Muscle of leg (tissue), 11 donors: ENCODE data around the gene TIGD7. TPM values are rescaled to one million over a fixed set of nuclear protein-coding genes. Genes with fewer than 3 reads are reported as not detected.

Source experiments
- DNase-seq: peaks from one replicate; pipeline ENCODE4 v3.0.0; 2013
- H3K27ac ChIP-seq: one replicate; pipeline ENCODE4 v1.5.1; 2013; ENCODE audit warnings: mild to moderate bottlenecking, low read length, control low read depth
- H3K27me3 ChIP-seq: one replicate; pipeline ENCODE4 v1.6.1; 2013; ENCODE audit warnings: low read length; ENCODE audit not compliant: control insufficient read depth, insufficient read depth
- H3K36me3 ChIP-seq: one replicate; pipeline ENCODE4 v1.6.1; 2013; ENCODE audit warnings: low read length; ENCODE audit not compliant: control insufficient read depth, insufficient read depth
- H3K4me1 ChIP-seq: one replicate; pipeline ENCODE4 v1.6.1; 2013; ENCODE audit warnings: low read length; ENCODE audit not compliant: control insufficient read depth, insufficient read depth
- H3K4me3 ChIP-seq: one replicate; pipeline ENCODE4 v1.5.1; 2013; ENCODE audit warnings: low read length, control low read depth
- H3K9me3 ChIP-seq: replicated peaks from 2 replicates; pipeline ENCODE4 v1.6.1; 2013; ENCODE audit warnings: low read depth, low read length; ENCODE audit not compliant: control insufficient read depth
- WGBS: methylation state at CpG from one replicate; pipeline ENCODE4 v1.1.5; 2013; ENCODE audit warnings: missing lambda C conversion rate; ENCODE audit not compliant: insufficient coverage; 5-methylcytosine and 5-hydroxymethylcytosine counted together
- polyA plus RNA-seq, 8 donors: library from polyadenylated mRNA; unstranded; fragments of 120-200 nt; gene quantifications; one replicate each; pipeline versions ENCODE4 v1.2.1 to v1.2.3, GENCODE V29; 2013; ENCODE audit warnings: inconsistent platforms in 1 of 8, low replicate concordance in 1 of 8; ENCODE audit not compliant: insufficient read length in 8 of 8, insufficient read depth in 1 of 8
- total RNA-seq: library from RNA; stranded (reverse); fragments of 120-200 nt; gene quantifications from one replicate; pipeline ENCODE4 v1.2.4, GENCODE V29; 2013

The TIGD7 gene
- total and polyA plus RNA-seq, 9 donors = 5.5 to 11.0 (median 7.5) TPM

GRCh38 chr16:3321816-3322215, 16.6 kb upstream of the TIGD7 start:
- H3K9me3 ChIP-seq = peaks cover 72% of the 10 kb centered on the region
- WGBS = 25% methylated on average over 1 of the region's 2 CpGs
- H3K36me3 ChIP-seq = peaks cover 12% of the 10 kb centered on the region

DNA sequence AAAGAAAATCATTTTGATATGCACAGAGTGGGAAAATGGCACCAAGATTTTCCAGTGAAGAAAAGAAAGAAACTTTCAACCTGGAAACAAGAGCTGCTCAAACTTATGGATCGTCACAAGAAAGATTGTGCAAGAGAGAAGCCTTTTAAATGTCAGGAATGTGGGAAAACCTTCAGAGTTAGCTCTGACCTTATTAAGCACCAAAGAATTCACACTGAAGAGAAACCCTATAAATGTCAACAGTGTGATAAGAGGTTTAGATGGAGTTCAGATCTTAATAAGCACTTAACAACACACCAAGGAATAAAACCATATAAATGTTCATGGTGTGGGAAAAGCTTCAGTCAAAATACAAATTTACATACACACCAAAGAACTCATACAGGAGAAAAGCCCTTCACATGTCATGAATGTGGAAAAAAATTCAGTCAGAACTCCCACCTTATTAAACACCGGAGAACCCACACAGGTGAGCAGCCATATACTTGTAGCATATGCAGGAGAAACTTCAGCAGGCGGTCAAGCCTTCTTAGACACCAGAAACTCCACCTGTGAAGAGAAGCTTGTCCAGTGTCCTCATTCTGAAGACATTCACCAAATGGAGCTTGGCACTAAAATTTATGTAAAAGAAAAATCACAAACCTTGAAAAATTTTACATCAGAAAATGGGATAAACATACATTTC, 12.2 kb upstream of the TIGD7 start:
- H3K27ac ChIP-seq = no peak overlapping the region
- DNase-seq = no peak
- no peaks in the 10 kb centered on the region for H3K4me1 ChIP-seq
- H3K36me3 ChIP-seq = peaks cover 39% of the 10 kb centered on the region
- H3K4me3 ChIP-seq = no peak overlapping the region
- H3K9me3 ChIP-seq = peaks cover 85% of the 10 kb centered on the region
- no peaks in the 10 kb centered on the region for H3K27me3 ChIP-seq
- 92% methylated on average over 2 of the region's 3 CpGs for WGBS

More at GRCh38 chr16:3321816-3322215, 16.6 kb upstream of the TIGD7 start:
- DNase-seq = no peak
- H3K4me1 ChIP-seq = no peaks in the 10 kb centered on the region
- no peaks in the 10 kb centered on the region for H3K27me3 ChIP-seq
- H3K4me3 ChIP-seq = no peak overlapping the region
- H3K27ac ChIP-seq = no peak overlapping the region

- peaks cover 60% of the 10 kb centered on the region for H3K36me3 ChIP-seq
- no peak overlapping the region for H3K27ac ChIP-seq
- peaks cover 83% of the 10 kb centered on the region for H3K9me3 ChIP-seq
- H3K4me1 ChIP-seq = no peaks in the 10 kb centered on the region
- H3K4me3 ChIP-seq = no peak overlapping the region
- 96% methylated on average over 3 of the region's 4 CpGs for WGBS
- peaks cover 3% of the 10 kb centered on the region for H3K27me3 ChIP-seq
- DNase-seq = no peak
These were observed 6.3 kb upstream of the TIGD7 start for GRCh38 chr16:3311496-3311895.

- peaks cover 37% of the 10 kb centered on the region for H3K36me3 ChIP-seq
- H3K27me3 ChIP-seq = peaks cover 3% of the 10 kb centered on the region
- DNase-seq = no peak
- peaks cover 8% of the 10 kb centered on the region for H3K4me1 ChIP-seq
- peak overlapping the region; percentile 97 for H3K27ac ChIP-seq
- H3K4me3 ChIP-seq = peak overlapping the region; percentile 88
- 65% methylated on average over 7 of the region's 11 CpGs for WGBS
- peaks cover 80% of the 10 kb centered on the region for H3K9me3 ChIP-seq
These were observed 848 bp upstream of the TIGD7 start for GRCh38 chr16:3306078-3306477.

DNA sequence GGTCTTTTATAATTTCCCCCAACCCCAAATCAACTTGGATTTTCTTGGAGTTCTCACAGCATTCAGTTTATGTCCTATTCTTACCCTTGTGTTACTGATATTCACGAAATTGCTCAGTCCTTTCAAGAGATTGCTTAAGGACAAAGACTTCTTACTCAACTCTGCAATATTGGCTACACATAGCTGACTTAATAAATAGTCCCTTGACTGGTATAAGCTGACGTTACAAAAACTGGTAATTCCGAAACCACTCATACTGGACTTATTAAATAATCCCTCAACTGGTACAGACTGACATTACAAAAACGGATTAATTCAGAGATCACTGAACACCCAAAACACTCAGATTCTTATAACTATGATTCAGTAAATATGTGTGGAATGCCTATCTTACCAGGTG, 860 bp downstream of the TIGD7 start:
- Histone ChIP-seq H3K27ac (peak overlapping the region; percentile 97), H3K36me3 (peaks cover 42% of the 10 kb centered on the region), H3K4me1 (peaks cover 8% of the 10 kb centered on the region), H3K9me3 (peaks cover 81% of the 10 kb centered on the region), H3K27me3 (peaks cover 3% of the 10 kb centered on the region), H3K4me3 (peak overlapping the region; percentile 88)
- no peak for DNase-seq
- WGBS = no CpG with 5 or more reads among the region's 4 CpGs

- H3K4me3 ChIP-seq = no peak overlapping the region
- DNase-seq = no peak
- peaks cover 1% of the 10 kb centered on the region for H3K27me3 ChIP-seq
- H3K27ac ChIP-seq = no peak overlapping the region
- WGBS = 57% methylated on average over 12 of the region's 13 CpGs
- H3K9me3 ChIP-seq = peaks cover 74% of the 10 kb centered on the region
- H3K4me1 ChIP-seq = no peaks in the 10 kb centered on the region
- peaks cover 28% of the 10 kb centered on the region for H3K36me3 ChIP-seq
These were observed 9.4 kb downstream of the TIGD7 start for GRCh38 chr16:3295783-3296182.

GRCh38 chr16:3295209-3295608, 10.0 kb downstream of the TIGD7 start:
- H3K4me1 ChIP-seq = no peaks in the 10 kb centered on the region
- no peak overlapping the region for H3K27ac ChIP-seq
- no peak overlapping the region for H3K4me3 ChIP-seq
- H3K27me3 ChIP-seq = peaks cover 2% of the 10 kb centered on the region
- DNase-seq = no peak
- 31% methylated on average over 45 of the region's 45 CpGs for WGBS
- peaks cover 76% of the 10 kb centered on the region for H3K9me3 ChIP-seq
- peaks cover 31% of the 10 kb centered on the region for H3K36me3 ChIP-seq

DNA sequence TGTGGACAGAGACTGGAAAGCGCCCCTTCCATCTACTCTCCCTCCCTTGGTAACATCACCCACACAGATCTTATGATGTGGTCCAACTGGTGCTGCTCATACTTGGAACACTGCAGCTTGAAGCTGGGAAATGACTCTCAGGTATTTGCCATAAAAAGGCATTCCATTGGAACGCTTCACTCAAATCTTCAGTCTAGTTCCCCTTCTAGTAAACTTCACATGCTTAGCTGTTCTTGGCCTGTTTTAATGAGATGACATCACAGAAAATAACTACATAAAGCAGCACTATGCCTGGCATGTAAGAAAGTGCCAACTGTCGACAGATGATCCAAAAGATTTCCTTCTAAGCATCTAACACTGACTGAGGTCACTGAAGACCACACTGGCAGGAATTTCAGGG, 12.6 kb downstream of the TIGD7 start:
- Histone ChIP-seq H3K4me3 (no peak overlapping the region), H3K27ac (no peak overlapping the region), H3K27me3 (peaks cover 5% of the 10 kb centered on the region), H3K9me3 (peaks cover 85% of the 10 kb centered on the region), H3K36me3 (peaks cover 48% of the 10 kb centered on the region), H3K4me1 (no peaks in the 10 kb centered on the region)
- 100% methylated on average over 1 of the region's 3 CpGs for WGBS
- no peak for DNase-seq

- H3K27me3 ChIP-seq = peaks cover 5% of the 10 kb centered on the region
- DNase-seq = no peak
- peaks cover 1% of the 10 kb centered on the region for H3K4me1 ChIP-seq
- WGBS = 100% methylated on average over 2 of the region's 16 CpGs
- H3K9me3 ChIP-seq = peaks cover 87% of the 10 kb centered on the region
- H3K4me3 ChIP-seq = no peak overlapping the region
- H3K27ac ChIP-seq = no peak overlapping the region
- H3K36me3 ChIP-seq = peaks cover 70% of the 10 kb centered on the region
These were observed 15.1 kb downstream of the TIGD7 start for GRCh38 chr16:3289998-3290673.

DNA sequence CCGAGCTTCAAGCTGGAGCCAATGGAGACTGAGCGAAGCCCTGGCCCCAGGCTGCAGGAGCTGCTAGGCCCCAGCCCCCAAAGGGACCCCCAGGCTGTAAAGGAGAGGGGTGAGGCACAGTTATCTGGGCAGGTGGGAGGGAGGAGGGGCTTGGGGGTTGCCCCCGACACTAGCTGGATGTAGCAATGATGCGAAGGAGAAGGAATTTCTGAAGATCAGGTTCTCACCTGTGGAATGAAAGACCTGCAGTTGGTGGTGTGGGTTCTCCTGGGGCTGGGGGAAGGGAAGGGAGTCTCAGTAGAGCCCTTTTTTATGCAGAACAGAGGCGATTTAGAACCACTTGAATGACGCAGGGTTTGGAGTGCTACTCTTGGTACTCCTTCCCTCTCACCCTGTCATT, 20.1 kb downstream of the TIGD7 start:
- H3K27me3 ChIP-seq = peaks cover 3% of the 10 kb centered on the region
- 93% methylated on average over 4 of the region's 6 CpGs for WGBS
- H3K4me1 ChIP-seq = peaks cover 22% of the 10 kb centered on the region
- no peak overlapping the region for H3K27ac ChIP-seq
- no peak overlapping the region for H3K4me3 ChIP-seq
- DNase-seq = no peak
- H3K9me3 ChIP-seq = peaks cover 44% of the 10 kb centered on the region
- peaks cover 49% of the 10 kb centered on the region for H3K36me3 ChIP-seq
